ENCODE results near the gene PTPRT.

Gene PTPRT

DNA sequence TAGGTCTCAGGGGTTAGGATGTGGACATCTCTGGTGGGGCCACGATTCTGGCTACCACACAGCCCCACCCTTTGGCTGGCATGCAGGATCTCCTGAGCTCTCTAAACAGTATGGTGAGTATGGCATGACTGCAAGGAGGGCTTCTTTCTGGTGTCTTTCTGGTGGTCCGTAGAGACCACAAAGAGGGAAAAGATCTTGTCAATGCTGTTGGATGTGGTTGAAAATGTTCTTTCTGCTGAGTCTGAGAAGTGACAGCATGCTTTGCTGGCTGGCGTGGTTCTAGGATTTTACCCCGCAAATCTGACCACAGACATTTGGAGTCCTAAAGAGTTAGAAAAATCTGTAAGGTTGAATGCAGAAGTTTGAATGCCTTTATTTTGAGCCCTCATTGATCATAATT lies 1096.7 kb downstream of the PTPRT start:
- DNase-seq: no peak

DNA sequence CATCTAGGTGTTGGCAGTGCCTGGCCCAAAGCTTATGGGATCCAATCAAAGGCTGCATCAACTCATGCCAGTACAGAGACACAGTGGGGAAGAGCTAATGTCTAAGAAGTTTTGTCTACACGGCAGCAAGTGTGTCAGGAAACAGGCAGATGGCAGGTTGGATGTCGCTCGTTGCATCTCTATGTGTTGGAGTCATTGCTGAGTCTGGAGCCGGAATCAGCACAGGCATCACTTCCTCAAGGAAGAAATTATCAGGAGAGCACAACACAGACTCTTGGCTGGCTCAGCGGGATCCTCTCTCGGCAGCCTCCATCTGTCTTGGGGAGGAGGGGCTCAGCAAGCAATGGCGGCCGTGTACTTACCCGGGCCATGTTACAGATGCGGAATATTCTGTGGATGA lies 1104.3 kb downstream of the PTPRT start:
- no peak for DNase-seq

DNA sequence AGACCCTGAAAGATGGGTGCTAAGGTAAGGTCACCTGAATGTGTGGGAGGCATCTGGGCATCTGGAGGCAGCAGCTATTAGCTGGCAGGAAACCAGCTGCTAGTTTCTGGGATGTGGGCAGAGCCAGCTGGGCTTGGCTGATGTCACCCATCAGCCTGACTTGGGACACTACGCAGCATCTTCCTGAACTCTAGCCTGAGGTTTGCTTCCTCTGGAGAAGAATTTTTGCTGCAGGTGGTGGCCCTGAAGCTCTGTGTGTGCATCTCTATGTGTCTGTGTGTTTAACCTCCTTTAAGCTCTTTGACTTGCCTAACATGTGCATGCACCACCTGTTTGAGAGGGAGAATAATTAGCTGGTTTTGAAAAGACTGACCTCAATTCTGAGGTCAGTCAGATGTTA lies 1106.4 kb downstream of the PTPRT start:
- DNase-seq: no peak

DNA sequence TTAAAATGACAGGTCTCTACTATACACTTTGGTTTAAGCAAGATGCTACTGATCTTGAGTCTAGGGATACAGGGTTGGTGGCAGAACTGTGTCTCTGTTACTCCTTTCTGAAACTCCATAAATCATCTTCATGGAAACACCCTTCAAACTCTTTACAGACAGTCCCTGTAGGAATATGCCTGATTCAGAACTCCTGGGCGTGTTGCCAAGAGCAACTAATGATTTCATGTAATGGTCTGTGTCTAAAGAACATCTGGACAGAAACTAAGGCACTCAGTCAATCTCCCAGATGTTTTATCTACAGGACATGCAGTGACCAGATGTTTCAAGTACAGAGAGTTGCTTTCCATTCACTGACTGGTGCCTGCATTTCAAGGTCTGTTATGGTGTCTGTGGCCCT lies 1107.1 kb downstream of the PTPRT start:
- no peak for DNase-seq

DNA sequence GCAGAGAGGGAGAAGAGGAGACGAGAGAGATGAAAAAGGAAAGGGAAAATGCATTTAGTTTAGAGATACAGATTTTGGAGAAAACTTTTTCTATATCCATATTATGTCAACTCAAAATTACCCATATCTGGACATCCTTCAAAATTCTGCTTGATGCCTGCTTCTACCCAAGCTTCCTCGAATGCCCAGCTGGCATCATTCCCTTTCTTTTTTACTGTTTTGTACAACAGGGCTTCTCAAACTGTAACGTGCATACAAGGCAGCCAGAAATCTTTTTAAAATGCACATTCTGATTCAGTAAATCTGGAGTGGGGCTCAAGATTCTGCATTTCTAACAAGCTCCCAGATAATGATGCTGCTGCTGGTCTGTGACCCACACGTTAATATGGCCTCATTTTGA lies 1108.8 kb downstream of the PTPRT start:
- no peak for DNase-seq

DNA sequence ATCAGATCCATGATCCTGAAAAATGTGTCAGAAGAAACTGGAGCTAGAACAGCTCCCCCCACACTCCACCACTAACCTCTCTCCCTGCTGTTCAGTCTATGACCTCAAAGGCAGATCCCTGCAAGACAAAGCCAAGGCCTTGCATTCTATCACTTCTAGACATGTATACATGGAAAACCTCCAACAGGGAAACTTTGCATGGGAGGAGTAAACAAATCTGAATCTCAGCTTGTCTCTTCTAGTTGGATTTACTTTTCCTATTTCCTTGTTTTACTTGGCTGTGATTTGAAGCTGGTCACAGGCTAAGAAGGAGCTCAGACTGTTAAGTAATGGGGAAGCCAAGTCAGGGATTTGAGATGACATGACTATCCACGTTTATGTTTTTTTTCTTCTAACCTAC lies 1114.8 kb downstream of the PTPRT start:
- no peak for DNase-seq

DNA sequence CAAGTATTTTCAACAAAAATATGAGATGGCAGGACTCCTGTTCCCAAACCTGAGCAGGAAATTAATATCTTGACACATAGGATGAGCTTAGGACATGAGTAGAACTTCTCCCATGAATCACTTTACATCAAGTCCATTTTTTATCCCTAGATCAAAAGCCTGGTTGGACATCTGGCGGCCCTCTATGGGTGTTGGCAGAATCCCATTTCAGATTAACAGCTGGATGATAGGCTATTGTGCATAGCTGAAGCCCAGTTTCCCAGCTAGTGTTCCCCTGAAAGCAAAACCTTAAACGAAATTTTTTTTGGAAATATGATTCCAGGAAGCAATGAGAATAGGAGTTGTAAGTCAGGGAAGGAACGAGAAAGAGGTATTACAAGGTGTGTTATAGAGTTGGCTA lies 1122.1 kb downstream of the PTPRT start:
- no peak for DNase-seq

DNA sequence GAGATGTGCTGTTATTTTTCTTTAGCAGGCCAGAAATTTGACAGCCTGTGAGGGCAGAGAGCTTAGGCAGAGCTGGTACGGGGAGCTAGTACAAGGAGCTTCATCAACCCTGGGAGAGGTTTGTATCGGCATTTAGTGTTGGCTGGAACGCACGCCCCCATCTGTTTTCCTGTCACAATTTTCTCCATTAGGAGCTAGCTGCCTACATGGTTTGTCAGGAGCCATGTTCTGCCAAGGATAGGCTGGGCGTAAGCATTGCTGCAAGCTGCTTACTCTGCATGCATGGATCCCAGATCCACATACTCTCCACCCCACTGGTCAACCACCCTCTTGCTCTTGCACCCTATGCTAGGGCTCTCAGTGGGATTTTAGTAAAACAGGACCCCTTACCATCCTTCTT lies 1122.5 kb downstream of the PTPRT start:
- DNase-seq: no peak

DNA sequence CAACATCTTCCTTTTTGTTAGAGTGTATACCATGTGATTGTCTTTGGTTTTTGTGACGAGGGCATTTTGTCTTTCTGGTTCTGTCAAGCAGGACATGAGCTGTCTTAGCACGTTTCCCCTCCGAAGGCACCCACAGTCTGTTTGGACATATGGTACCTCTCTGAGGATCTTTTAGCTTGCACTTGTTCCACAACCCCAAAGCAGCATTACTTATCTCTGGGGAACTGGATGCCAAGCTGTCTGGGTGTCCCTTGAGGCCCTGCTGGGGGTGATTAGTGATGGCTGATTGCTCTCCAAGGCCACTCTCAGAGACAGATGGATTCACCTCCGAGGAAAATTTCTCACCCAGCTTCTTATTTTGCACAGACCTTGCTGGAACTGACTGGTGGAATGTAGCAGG lies 1126.6 kb downstream of the PTPRT start:
- no peak for DNase-seq

DNA sequence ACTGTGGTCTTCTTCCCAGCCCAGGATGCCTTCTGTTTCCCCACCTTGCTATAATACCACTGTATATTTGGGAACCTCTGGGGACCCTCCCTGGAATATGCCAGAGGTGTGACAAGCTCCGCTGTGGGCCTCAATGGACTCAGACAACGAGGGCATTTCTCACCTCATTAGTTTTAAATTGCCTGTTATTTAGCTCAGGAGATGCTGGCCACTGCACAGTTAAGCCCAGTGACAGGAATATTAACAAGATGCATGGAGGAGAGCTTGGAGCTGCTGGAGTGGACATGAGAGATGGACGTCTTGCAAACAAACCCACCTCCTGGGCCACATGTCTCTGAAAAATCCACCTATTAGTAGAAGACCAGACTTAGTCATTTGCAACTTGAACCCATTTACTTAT lies 1136.4 kb downstream of the PTPRT start:
- no peak for DNase-seq

DNA sequence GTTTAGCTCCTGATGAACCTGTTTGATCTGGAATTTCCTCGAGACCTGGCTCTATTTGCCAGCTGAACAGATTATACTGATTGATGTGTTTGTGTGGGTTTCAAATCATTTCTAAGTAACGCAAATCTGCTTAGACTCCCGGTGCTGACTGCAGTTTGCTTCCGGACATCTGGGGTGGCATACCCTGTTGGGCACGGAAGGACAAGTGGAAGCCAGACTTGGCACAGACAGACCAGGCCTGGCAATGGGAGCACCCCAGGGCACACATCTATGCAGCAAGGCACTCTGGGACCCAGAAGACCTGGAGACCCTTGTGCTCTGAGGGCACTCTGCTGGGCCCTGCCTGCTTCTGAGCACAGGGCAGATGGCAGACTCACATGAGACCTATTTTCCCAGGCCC lies 1137.8 kb downstream of the PTPRT start:
- no peak for DNase-seq

DNA sequence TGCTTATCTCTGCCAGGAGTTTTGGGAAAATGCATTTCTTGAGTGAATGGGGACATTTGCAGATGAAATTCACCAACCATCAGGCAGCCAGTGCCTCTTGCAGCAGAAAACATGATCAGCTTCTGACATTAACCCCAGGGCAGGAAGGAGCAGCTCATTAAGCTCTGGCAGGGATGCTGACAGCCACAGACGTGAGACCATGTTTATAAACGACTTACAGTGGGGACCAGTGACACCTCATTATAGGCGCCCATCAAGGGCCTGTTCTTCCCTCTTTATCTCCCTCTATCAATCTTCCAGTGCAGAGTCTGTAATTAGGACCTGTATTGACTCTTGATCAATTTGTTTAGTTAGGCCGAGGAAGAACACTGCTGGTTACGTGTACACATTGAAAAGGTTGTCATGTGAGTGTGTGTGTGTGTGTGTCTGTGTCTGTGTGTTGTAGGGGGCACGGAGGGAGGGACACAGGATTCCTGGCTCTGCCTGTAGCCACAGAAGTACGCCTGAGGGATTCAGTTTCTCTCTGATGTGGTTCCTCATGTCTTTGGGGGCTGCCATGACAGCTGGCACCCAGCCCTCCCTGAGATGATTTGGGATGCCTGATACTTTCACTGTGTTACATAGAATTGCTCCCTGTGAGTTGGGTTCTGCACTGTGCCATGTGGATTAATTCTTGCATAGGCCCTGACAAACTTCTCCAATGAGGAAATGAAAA lies 1143.2 kb downstream of the PTPRT start:
- DNase-seq: no peak

DNA sequence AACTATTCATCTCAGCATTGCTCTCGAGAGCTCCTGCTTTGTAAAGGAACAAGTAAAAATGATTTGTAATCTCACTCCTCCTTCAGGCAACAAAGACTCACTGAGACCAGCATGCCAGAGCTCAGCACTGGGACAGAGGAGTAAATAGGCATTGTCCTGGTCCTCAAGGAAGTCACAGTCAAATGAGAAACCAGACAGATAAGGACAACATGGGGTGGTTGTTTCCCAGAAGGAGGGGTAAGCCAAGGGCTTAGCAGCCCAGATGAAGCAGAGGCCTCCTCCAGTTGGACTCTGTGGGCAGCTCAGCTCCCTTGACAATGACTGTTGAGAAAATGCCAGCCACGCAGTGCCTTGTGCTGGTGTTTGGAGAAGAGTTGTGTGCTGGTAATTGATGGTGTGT lies 1145.8 kb downstream of the PTPRT start:
- no peak for DNase-seq

DNA sequence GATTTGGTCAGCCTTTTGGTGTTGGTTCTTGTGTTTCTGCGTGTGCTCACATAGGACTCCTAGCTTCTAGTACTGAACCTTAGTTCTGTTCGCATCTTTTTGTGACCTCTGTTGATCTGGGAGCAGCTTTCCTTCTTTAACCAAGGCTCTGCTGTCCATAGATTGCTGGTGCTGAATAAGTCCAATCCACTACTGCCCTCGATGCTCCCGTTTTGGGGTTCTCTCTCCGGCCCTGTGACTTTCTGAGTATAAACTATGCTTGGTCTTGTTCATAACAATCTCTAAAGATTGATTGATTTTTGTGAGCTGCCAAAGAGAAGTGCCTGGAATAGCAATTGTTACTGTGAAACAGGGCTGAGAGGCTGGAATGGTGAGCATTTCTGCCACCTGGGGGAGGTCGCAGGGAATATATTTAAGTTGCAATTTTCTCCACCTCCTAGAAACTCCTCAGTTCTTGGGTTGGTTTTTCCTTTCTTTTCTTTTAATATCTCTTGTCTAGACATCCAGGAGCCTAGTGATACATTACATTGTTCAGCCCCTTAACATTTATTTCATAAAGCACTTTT lies 1148.6 kb downstream of the PTPRT start:
- DNase-seq: no peak

DNA sequence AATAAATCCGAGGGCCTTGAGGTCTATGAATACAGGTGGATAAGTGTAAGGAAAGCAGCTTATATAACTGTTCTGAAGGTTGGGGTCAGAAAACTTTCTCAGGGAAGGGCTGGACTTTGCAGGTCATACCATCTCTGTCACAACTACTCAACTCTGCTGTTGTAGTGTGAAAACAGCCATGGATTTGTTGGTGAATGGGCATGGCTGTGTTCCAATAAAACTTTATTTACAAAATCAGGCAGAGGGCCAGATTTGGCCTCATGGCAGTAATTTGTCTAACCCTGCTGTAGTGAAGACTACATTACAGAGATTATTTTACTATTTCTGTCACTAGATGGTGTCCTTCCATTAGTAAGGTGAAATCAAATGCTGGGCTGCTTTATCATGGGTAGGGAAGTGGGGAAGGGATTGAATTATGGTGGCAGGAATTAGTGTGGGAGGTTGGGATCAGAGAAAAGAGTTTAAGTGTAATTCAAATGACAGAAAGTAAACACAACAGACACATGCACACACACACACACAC lies 1161.9 kb downstream of the PTPRT start:
- no peak for DNase-seq

DNA sequence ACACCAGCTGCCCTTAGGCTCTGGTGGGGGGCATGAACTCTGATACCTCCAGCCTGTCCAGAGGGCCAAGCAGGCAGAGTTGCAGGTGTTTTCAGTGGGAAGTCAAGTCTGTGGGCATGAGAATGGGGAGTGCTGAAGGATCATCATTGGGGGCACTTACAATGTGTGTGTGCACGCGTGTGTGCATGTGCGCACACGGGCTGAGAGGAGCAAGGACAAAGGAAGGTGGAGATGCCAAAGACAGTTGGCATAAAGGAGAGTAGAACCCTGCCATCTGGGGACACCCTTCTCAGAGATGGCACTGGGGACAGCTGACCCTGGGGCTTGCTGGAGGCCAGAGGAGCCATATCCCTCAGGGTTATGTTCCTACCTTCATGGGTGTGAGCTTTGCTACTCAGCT lies 1163.1 kb downstream of the PTPRT start:
- no peak for DNase-seq

DNA sequence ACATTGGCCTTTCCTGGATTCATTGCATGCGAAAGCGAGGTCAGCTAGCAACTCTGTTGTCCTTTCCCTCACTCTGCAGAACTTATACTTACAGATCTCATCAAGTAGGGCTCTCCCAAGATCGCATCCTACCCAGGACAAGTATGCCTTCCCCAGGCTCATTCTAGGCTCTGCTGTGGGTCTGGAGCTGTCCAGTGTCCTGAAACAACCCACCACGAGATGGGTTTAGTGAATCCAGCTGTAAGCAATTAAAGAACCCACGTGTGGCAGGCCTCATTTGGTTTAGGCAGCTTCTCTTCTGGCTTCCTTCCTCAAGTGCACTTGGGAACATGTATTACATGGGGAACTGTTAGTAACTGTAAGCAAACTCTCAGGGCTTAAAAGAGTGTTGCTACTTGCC lies 1165.1 kb downstream of the PTPRT start:
- no peak for DNase-seq

All from activated CD4-positive, alpha-beta T cell treated with anti-CD3 and anti-CD28 coated beads, Interleukin-10, Interleukin-2, amounts not matched to agents 100 ng/mL and 50 ng/mL, durations not matched to agents 16 hours and 8 hours (primary cell).